GM21717 (cell line): ENCODE measurements around the gene ZNF69.
"Not testable (repeated sequence)": the region's sequence is repeated elsewhere in the genome, so short reads cannot be mapped to it uniquely, and the experiment has no call there.

Experiments
- ATAC-seq: cut with Tn5 transposase; IDR thresholded peaks from one replicate; pipeline ENCODE4 v1.9.1; 2021; ENCODE audit warnings: mild to moderate bottlenecking, moderate library complexity; ENCODE audit not compliant: unreplicated experiment

The ZNF69 gene

DNA sequence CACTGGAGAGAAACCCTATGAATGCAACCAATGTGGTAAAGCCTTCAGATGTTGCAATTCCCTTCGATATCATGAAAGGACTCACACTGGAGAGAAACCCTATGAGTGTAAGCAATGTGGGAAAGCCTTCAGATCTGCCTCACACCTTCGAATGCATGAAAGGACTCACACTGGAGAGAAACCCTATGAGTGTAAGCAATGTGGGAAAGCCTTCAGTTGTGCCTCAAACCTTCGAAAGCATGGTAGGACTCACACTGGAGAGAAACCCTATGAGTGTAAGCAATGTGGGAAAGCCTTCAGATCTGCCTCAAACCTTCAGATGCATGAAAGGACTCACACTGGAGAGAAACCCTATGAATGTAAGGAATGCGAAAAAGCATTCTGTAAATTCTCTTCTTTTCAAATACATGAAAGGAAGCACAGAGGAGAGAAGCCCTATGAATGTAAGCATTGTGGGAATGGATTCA lies 62.1 kb downstream of the ZNF69 start:
- ATAC-seq, result not testable (repeated sequence)

DNA sequence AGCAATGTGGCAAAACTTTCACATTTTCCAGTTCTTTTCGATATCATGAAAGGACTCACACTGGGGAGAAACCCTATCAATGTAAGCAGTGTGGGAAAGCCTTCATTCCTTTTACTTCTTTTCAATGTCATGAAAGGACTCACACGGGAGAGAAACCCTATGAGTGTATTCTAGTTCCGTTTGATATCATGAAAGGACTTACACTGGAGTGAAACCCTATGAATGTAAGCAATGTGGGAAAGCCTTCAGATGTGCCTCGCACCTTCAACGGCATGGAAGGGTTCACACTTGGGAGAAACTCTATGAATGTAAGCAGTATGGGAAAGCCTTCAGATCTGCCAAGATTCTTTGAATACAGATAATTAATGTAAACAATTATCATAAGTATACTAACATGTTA lies 62.7 kb downstream of the ZNF69 start:
- ATAC-seq, result no peak
